Smooth muscle cell (in vitro differentiated cells): Measurements from ENCODE around the gene KAZALD1. TPM values are rescaled to one million over a fixed set of nuclear protein-coding genes. Genes with fewer than 3 reads are reported as not detected.

Experiments used
- DNase-seq: peaks from one replicate; lab custom pipeline; 2025; ENCODE audit not compliant: unreplicated experiment; lab: John Stamatoyannopoulos, UW
- H2AFZ ChIP-seq: fragments of 200-600 bp; sonication (generic); 2 replicates; pipeline ENCODE4 v1.6.0; 2016; ENCODE audit warnings: antibody characterized with exemption, low read depth, mild to moderate bottlenecking
- H3F3A ChIP-seq: fragments of 200-600 bp; sonication (generic); 2 replicates; pipeline ENCODE4 v1.6.0; 2017; ENCODE audit warnings: antibody characterized with exemption, low read depth
- H3K27ac ChIP-seq: fragments of 200-600 bp; sonication (generic); 2 replicates; pipeline ENCODE4 v1.5.1; 2016; ENCODE audit warnings: low read depth, mild to moderate bottlenecking
- H3K27me3 ChIP-seq: fragments of 200-600 bp; sonication (generic); 2 replicates; pipeline ENCODE4 v1.6.1; 2016; ENCODE audit warnings: low read depth, mild to moderate bottlenecking
- H3K36me3 ChIP-seq: fragments of 200-600 bp; sonication (generic); 2 replicates; pipeline ENCODE4 v1.5.1; 2016; ENCODE audit warnings: low read depth
- H3K4me1 ChIP-seq: fragments of 200-600 bp; sonication (generic); 2 replicates; pipeline ENCODE4 v1.5.1; 2016; ENCODE audit warnings: low read depth
- H3K4me2 ChIP-seq: fragments of 200-600 bp; sonication (generic); 2 replicates; pipeline ENCODE4 v1.6.0; 2016; ENCODE audit warnings: mild to moderate bottlenecking
- H3K4me3 ChIP-seq: fragments of 200-600 bp; sonication (generic); 2 replicates; pipeline ENCODE4 v1.5.1; 2016; ENCODE audit warnings: mild to moderate bottlenecking
- H3K79me2 ChIP-seq: fragments of 200-600 bp; sonication (generic); 2 replicates; pipeline ENCODE4 v1.6.0; 2016; ENCODE audit warnings: low read depth, mild to moderate bottlenecking
- H3K9ac ChIP-seq: fragments of 200-600 bp; sonication (generic); 2 replicates; pipeline ENCODE4 v1.6.0; 2016; ENCODE audit warnings: low read depth
- H3K9me3 ChIP-seq: fragments of 200-600 bp; sonication (generic); replicated peaks from 2 replicates; pipeline ENCODE4 v1.5.1; 2016; ENCODE audit warnings: low read depth
- H4K20me1 ChIP-seq: fragments of 200-600 bp; sonication (generic); 2 replicates; pipeline ENCODE4 v1.6.0; 2016; ENCODE audit warnings: low read depth
- CTCF ChIP-seq: fragments of 200-600 bp; sonication (generic); IDR thresholded peaks from 2 replicates; pipeline ENCODE4 v1.5.1; 2017; ENCODE audit warnings: borderline replicate concordance, mild to moderate bottlenecking, antibody characterized with exemption; ENCODE audit not compliant: insufficient read depth, poor library complexity, severe bottlenecking
- WGBS: methylation state at CpG from one replicate; pipeline ENCODE4 v1.1.7; 2016; ENCODE audit warnings: low lambda C conversion rate; 5-methylcytosine and 5-hydroxymethylcytosine counted together
- polyA plus RNA-seq: library from polyadenylated mRNA; unstranded; fragments of >200 nt; fragmentation: Nextera tagmentation; extraction: Ambion mirVana; gene quantifications from 2 replicates; pipeline ENCODE4 v1.2.1, GENCODE V29; 2016
- total RNA-seq: library from RNA; depleted of rRNA; stranded (reverse); fragments of >200 nt; gene quantifications from 2 replicates; pipeline ENCODE4 v1.2.3, GENCODE V29; 2014

KAZALD1 gene
- total and polyA plus RNA-seq, 2 experiments from 2014 or later: 13.1 to 20.4 TPM

GRCh38 chr10:101018118-101018599, 43.6 kb upstream of the KAZALD1 start:
- no peak overlapping the region for H2AFZ ChIP-seq
- no peaks in the 10 kb centered on the region for H3K79me2 ChIP-seq
- H3F3A ChIP-seq: no peaks in the 10 kb centered on the region
- no peaks in the 10 kb centered on the region for H3K4me1 ChIP-seq
- no peak overlapping the region for H3K9ac ChIP-seq
- H3K36me3 ChIP-seq: no peaks in the 10 kb centered on the region
- no peak overlapping the region for H3K27ac ChIP-seq
- H3K4me3 ChIP-seq: no peak overlapping the region
- peaks cover 26% of the 10 kb centered on the region for H3K27me3 ChIP-seq
- DNase-seq: no peak
- 37% methylated on average over 20 of the region's 20 CpGs for WGBS
- H3K9me3 ChIP-seq: no peaks in the 10 kb centered on the region
- no peaks in the 10 kb centered on the region for H4K20me1 ChIP-seq
- no peak overlapping the region for H3K4me2 ChIP-seq
- TF ChIP-seq CTCF: no peak

- peak; percentile 64 for DNase-seq
- no peaks in the 10 kb centered on the region for H3K4me1 ChIP-seq
- TF ChIP-seq CTCF: peak; percentile 70
- no peak overlapping the region for H2AFZ ChIP-seq
- no peak overlapping the region for H3K9ac ChIP-seq
- no peak overlapping the region for H3K27ac ChIP-seq
- peak overlapping the region; percentile 74 for H3K4me2 ChIP-seq
- WGBS: 15% methylated on average over 41 of the region's 45 CpGs
- no peaks in the 10 kb centered on the region for H3K79me2 ChIP-seq
- no peaks in the 10 kb centered on the region for H4K20me1 ChIP-seq
- no peaks in the 10 kb centered on the region for H3K9me3 ChIP-seq
- peaks cover 26% of the 10 kb centered on the region for H3K27me3 ChIP-seq
- no peak overlapping the region for H3K4me3 ChIP-seq
- H3F3A ChIP-seq: no peaks in the 10 kb centered on the region
- H3K36me3 ChIP-seq: no peaks in the 10 kb centered on the region
Measured at GRCh38 chr10:101018600-101019439, 43.0 kb upstream of the KAZALD1 start.

- whole genome bisulfite sequencing: 51% methylated on average over 2 of the region's 2 CpGs
- peak overlapping the region; percentile 74 for H3K4me2 ChIP-seq
- H3K27me3 ChIP-seq: peaks cover 26% of the 10 kb centered on the region
- no peak overlapping the region for H2AFZ ChIP-seq
- H3K27ac ChIP-seq: no peak overlapping the region
- no peak overlapping the region for H3K4me3 ChIP-seq
- H3K79me2 ChIP-seq: no peaks in the 10 kb centered on the region
- H3K4me1 ChIP-seq: no peaks in the 10 kb centered on the region
- no peak for TF ChIP-seq CTCF
- H3K36me3 ChIP-seq: no peaks in the 10 kb centered on the region
- H4K20me1 ChIP-seq: no peaks in the 10 kb centered on the region
- no peaks in the 10 kb centered on the region for H3F3A ChIP-seq
- no peak for DNase-seq
- no peak overlapping the region for H3K9ac ChIP-seq
- no peaks in the 10 kb centered on the region for H3K9me3 ChIP-seq
Measured at GRCh38 chr10:101019440-101019703, 42.4 kb upstream of the KAZALD1 start.
